ENCODE measurements around the gene GCK.

GCK gene

GRCh38 chr7:44153948-44154335 is 35.3 kb downstream of the GCK start:
- Histone ChIP-seq H3K9ac (ENCODE audit: low read length) (no peak overlapping the region), H2AFZ (ENCODE audit: low read depth, low read length, severe bottlenecking) (no peak overlapping the region), H3F3A (ENCODE audit: insufficient read depth) (no peaks in the 10 kb centered on the region), H3K36me3 (ENCODE audit: low read length) (no peaks in the 10 kb centered on the region), H3K79me2 (ENCODE audit: insufficient read depth, low read length) (no peaks in the 10 kb centered on the region), H3K9me3 (ENCODE audit: insufficient read depth, low read length) (no peaks in the 10 kb centered on the region), H3K4me2 (ENCODE audit: low read depth, low read length, poor library complexity, severe bottlenecking) (no peak overlapping the region), H3K9me2 (replicated peaks; ENCODE audit: insufficient read depth, low read length) (no peaks in the 10 kb centered on the region), H3K27ac (ENCODE audit: low read depth, low read length) (no peak overlapping the region), H3K27me3 (ENCODE audit: low read length) (no peaks in the 10 kb centered on the region), H3K4me3 (ENCODE audit: insufficient read depth, low read length, poor library complexity, severe bottlenecking) (no peak overlapping the region), H4K20me1 (ENCODE audit: low read depth, low read length) (no peaks in the 10 kb centered on the region)
- TF ChIP-seq EZH2phosphoT487 (conservative IDR thresholded peaks at IDR 0.05; ENCODE audit: low read length), result no peak
- TF ChIP-seq CTCF (IDR thresholded peaks at IDR 0.05; ENCODE audit: insufficient read depth, low read length, poor library complexity, severe bottlenecking), result no peak

GRCh38 chr7:44152971-44153947 is 36.0 kb downstream of the GCK start:
- Histone ChIP-seq H3K27me3 (ENCODE audit: low read length) (no peaks in the 10 kb centered on the region), H3K9me3 (ENCODE audit: insufficient read depth, low read length) (no peaks in the 10 kb centered on the region), H3K79me2 (ENCODE audit: insufficient read depth, low read length) (no peaks in the 10 kb centered on the region), H3K36me3 (ENCODE audit: low read length) (no peaks in the 10 kb centered on the region), H3K4me3 (ENCODE audit: insufficient read depth, low read length, poor library complexity, severe bottlenecking) (no peak overlapping the region), H3K9ac (ENCODE audit: low read length) (no peak overlapping the region), H3K9me2 (replicated peaks; ENCODE audit: insufficient read depth, low read length) (no peaks in the 10 kb centered on the region), H3K4me2 (ENCODE audit: low read depth, low read length, poor library complexity, severe bottlenecking) (no peak overlapping the region), H3F3A (ENCODE audit: insufficient read depth) (no peaks in the 10 kb centered on the region), H2AFZ (ENCODE audit: low read depth, low read length, severe bottlenecking) (no peak overlapping the region), H3K27ac (ENCODE audit: low read depth, low read length) (no peak overlapping the region), H4K20me1 (ENCODE audit: low read depth, low read length) (no peaks in the 10 kb centered on the region)
- no peak for TF ChIP-seq EZH2phosphoT487 (conservative IDR thresholded peaks at IDR 0.05; ENCODE audit: low read length)
- TF ChIP-seq CTCF (IDR thresholded peaks at IDR 0.05; ENCODE audit: insufficient read depth, low read length, poor library complexity, severe bottlenecking), result no peak

- Histone ChIP-seq H3K27me3 (ENCODE audit: low read length) (no peaks in the 10 kb centered on the region), H3K9me2 (replicated peaks; ENCODE audit: insufficient read depth, low read length) (no peaks in the 10 kb centered on the region), H3K9me3 (ENCODE audit: insufficient read depth, low read length) (no peaks in the 10 kb centered on the region), H3F3A (ENCODE audit: insufficient read depth) (no peaks in the 10 kb centered on the region), H3K4me3 (ENCODE audit: insufficient read depth, low read length, poor library complexity, severe bottlenecking) (no peak overlapping the region), H2AFZ (ENCODE audit: low read depth, low read length, severe bottlenecking) (no peak overlapping the region), H4K20me1 (ENCODE audit: low read depth, low read length) (no peaks in the 10 kb centered on the region), H3K9ac (ENCODE audit: low read length) (no peak overlapping the region), H3K4me2 (ENCODE audit: low read depth, low read length, poor library complexity, severe bottlenecking) (no peak overlapping the region), H3K79me2 (ENCODE audit: insufficient read depth, low read length) (no peaks in the 10 kb centered on the region), H3K27ac (ENCODE audit: low read depth, low read length) (no peak overlapping the region), H3K36me3 (ENCODE audit: low read length) (no peaks in the 10 kb centered on the region)
- TF ChIP-seq CTCF (IDR thresholded peaks at IDR 0.05; ENCODE audit: insufficient read depth, low read length, poor library complexity, severe bottlenecking) (no peak), EZH2phosphoT487 (conservative IDR thresholded peaks at IDR 0.05; ENCODE audit: low read length) (no peak)
These were observed 37.3 kb downstream of the GCK start for GRCh38 chr7:44151956-44152355.
